Adipose tissue (tissue), 3 donors: ENCODE data around the gene CHCHD4. TPM values are rescaled to one million over a fixed set of nuclear protein-coding genes. Genes with fewer than 3 reads are reported as not detected.
"Not testable (repeated sequence)": the region's sequence is repeated elsewhere in the genome, so short reads cannot be mapped to it uniquely, and the experiment has no call there.

Experiments
- H3K27ac ChIP-seq: one replicate; pipeline ENCODE4 v1.5.1; 2013; ENCODE audit warnings: low read depth, low read length
- WGBS, 3 donors: extraction: QIAGEN DNeasy Blood & Tissue Kit; methylation state at CpG; one replicate each; pipeline ENCODE4 v1.1.7; 2013; 5-methylcytosine and 5-hydroxymethylcytosine counted together
- polyA plus RNA-seq, 3 donors: library from polyadenylated mRNA; stranded (reverse); fragments of 200-250 nt; gene quantifications; one replicate each; pipeline ENCODE4 v1.2.3, GENCODE V29; 2013
- donor health status: healthy with polysubstance abuse.
- donor health status: Bipolar disorder and iron deficiency.
- donor health status: healthy.

CHCHD4 gene
- polyA plus RNA-seq, 3 donors: 9.7 to 16.1 (median 14.7) TPM

GRCh38 chr3:14097616-14098391 lies 26.9 kb downstream of the CHCHD4 start:
- no peak overlapping the region for H3K27ac ChIP-seq
- WGBS, 3 donors: 88 to 92% (median 91%) methylated on average over 5 of the region's 5 CpGs

- 86 to 95% (median 91%) methylated on average over 3 of the region's 3 CpGs for WGBS, 3 donors
- H3K27ac ChIP-seq: no peak overlapping the region
These were observed 27.9 kb downstream of the CHCHD4 start for GRCh38 chr3:14096742-14097141.

GRCh38 chr3:14093831-14094230 lies 30.8 kb downstream of the CHCHD4 start:
- H3K27ac ChIP-seq: no peak overlapping the region

GRCh38 chr3:14092464-14092863 lies 32.2 kb downstream of the CHCHD4 start:
- 83 to 90% (median 89%) methylated on average over 2 of the region's 2 CpGs for WGBS, 3 donors
- no peak overlapping the region for H3K27ac ChIP-seq

GRCh38 chr3:14091959-14092358 lies 32.7 kb downstream of the CHCHD4 start:
- H3K27ac ChIP-seq: not testable (repeated sequence)
- 80 to 83% (median 83%) methylated on average over 2 to 3 of the region's 5 CpGs for WGBS, 3 donors

GRCh38 chr3:14087461-14087860 lies 37.2 kb downstream of the CHCHD4 start:
- H3K27ac ChIP-seq: not testable (repeated sequence)
- WGBS, 3 donors: 82 to 85% (median 84%) methylated on average over 5 of the region's 5 CpGs

GRCh38 chr3:14082108-14082657 lies 42.5 kb downstream of the CHCHD4 start:
- 83 to 87% (median 85%) methylated on average over 5 of the region's 5 CpGs for WGBS, 3 donors
- no peak overlapping the region for H3K27ac ChIP-seq

- no peak overlapping the region for H3K27ac ChIP-seq
- 93 to 95% (median 94%) methylated on average over 1 of the region's 1 CpG for WGBS, 3 donors
These were observed 47.4 kb downstream of the CHCHD4 start for GRCh38 chr3:14077310-14077709.

- not testable (repeated sequence) for H3K27ac ChIP-seq
- 77 to 88% (median 83%) methylated on average over 3 of the region's 3 CpGs for WGBS, 3 donors
These were observed 49.4 kb downstream of the CHCHD4 start for GRCh38 chr3:14075233-14075632.

- WGBS, 3 donors: 67 to 73% (median 67%) methylated on average over 4 of the region's 4 CpGs
- no peak overlapping the region for H3K27ac ChIP-seq
These were observed 59.8 kb downstream of the CHCHD4 start for GRCh38 chr3:14064910-14065309.

GRCh38 chr3:14063152-14063551 lies 61.5 kb downstream of the CHCHD4 start:
- no peak overlapping the region for H3K27ac ChIP-seq
- WGBS, 3 donors: 82 to 83% (median 83%) methylated on average over 2 of the region's 2 CpGs

Other genes with a start within 250 kb of the CHCHD4 start
- under 1 TPM in 1 of 3 donors, not detected in 2; 0.01 TPM for gene WNT7A, start 244.8 kb downstream of the CHCHD4 start, polyA plus RNA-seq
- gene TMEM43, start 182 bp upstream of the CHCHD4 start, polyA plus RNA-seq: 10 to 100 TPM; 23.1 to 57.9 (median 37.5) TPM
- 10 to 100 TPM; 14.6 to 16.9 (median 16.8) TPM for gene XPC, start 53.7 kb upstream of the CHCHD4 start, polyA plus RNA-seq
- gene LSM3, start 53.9 kb upstream of the CHCHD4 start, polyA plus RNA-seq: 10 to 100 TPM in 2 of 3 donors, 1 to 10 TPM in 1; 6.3 to 20.7 (median 11.0) TPM